Renal cortical epithelial cell (primary cell): ENCODE results near the gene ANKRD1. TPM values are rescaled to one million over a fixed set of nuclear protein-coding genes. Genes with fewer than 3 reads are reported as not detected.

ENCODE experiments used
- total RNA-seq: library from RNA; depleted of rRNA; stranded (reverse); fragments of >200 nt; gene quantifications from 2 replicates; pipeline ENCODE4 v1.2.3, GENCODE V29; 2014

Gene ANKRD1
- total RNA-seq, 1 donor from 2014 or later: 12.6 TPM

Other genes starting within 250 kb of the ANKRD1 start
- 0.10 TPM in 1 of 2 replicates, not detected in the other for gene HTR7, start 63.0 kb downstream of the ANKRD1 start, total RNA-seq
- gene RPP30, start 49.1 kb downstream of the ANKRD1 start, total RNA-seq: 26.5 and 45.7 TPM in 2 replicates